HCEC 1CT (cell line): ENCODE measurements around the gene NCAPD3.

Source experiments
- DNase-seq: peaks from one replicate; pipeline ENCODE4 v3.0.0-alpha.2; 2017

Gene NCAPD3

GRCh38 chr11:134155946-134156865 is 67.6 kb downstream of the NCAPD3 start:
- DNase-seq = no peak

DNA sequence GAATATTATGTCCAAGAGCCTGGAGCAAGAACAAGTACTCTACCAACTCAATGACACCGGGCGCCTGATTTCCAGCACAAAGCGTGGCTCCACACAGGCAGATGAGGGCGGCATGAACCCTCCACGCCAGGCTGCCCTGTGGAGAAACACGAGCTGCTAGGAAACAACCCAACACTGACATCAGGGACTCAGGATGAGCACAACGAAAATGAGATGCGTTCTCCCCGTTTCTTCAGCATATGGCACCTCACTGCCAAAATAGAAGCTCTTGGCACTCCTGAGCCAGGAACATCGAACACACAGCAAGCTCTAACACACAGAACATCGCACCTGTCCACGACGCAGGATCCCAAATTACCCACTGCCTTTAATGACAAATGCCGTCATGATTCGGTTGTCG is 68.3 kb downstream of the NCAPD3 start:
- DNase-seq = no peak

GRCh38 chr11:134154441-134154840 is 69.3 kb downstream of the NCAPD3 start:
- no peak for DNase-seq

GRCh38 chr11:134153147-134153905 is 70.4 kb downstream of the NCAPD3 start:
- no peak for DNase-seq

DNA sequence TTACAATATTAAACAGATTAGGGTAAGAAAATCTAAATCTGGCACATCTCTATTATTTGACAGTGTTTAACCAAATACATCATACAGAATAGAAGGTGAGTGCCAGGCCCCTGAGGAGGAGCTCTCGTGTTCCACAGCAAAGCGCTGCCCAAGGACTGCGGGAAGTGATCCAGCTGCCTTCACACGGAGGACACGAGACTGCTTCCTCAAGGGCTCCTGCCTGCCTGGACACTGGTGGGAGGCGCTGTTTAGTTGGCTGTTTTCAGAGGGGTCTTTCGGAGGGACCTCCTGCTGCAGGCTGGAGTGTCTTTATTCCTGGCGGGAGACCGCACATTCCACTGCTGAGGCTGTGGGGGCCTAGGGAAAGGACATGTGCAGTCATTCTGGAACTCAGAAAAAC is 71.1 kb downstream of the NCAPD3 start:
- no peak for DNase-seq

DNA sequence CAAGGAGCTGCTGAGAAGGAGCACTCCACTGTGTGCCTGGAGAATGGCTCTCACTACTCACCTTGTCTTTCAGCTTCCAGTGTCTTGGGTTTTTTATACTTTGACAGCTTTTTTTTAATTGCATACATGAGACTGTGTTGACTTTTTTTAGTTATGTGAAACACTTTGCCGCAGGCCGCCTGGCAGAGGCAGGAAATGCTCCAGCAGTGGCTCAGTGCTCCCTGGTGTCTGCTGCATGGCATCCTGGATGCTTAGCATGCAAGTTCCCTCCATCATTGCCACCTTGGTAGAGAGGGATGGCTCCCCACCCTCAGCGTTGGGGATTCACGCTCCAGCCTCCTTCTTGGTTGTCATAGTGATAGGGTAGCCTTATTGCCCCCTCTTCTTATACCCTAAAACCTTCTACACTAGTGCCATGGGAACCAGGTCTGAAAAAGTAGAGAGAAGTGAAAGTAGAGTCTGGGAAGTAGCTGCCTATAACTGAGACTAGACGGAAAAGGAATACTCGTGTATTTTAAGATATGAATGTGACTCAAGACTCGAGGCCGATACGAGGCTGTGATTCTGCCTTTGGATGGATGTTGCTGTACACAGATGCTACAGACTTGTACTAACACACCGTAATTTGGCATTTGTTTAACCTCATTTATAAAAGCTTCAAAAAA is 72.6 kb downstream of the NCAPD3 start:
- no peak for DNase-seq

DNA sequence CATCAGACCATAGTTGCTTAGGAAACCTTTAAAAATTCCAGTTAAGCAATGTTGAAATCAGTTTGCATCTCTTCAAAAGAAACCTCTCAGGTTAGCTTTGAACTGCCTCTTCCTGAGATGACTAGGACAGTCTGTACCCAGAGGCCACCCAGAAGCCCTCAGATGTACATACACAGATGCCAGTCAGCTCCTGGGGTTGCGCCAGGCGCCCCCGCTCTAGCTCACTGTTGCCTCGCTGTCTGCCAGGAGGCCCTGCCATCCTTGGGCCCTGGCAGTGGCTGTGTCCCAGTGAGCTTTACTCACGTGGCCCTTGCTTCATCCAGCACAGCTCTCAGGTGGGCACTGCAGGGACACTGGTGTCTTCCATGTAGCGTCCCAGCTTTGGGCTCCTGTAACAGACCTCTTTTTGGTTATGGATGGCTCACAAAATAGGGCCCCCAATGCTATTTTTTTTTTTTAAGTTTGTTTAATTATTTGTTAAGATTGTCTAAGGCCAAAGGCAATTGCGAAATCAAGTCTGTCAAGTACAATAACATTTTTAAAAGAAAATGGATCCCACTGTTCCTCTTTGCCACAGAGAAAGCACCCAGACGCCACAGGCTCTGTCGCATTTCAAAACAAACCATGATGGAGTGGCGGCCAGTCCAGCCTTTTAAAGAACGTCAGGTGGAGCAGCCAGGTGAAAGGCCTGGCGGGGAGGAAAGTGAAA is 73.4 kb downstream of the NCAPD3 start:
- DNase-seq = no peak

- no peak for DNase-seq
These were observed 74.4 kb downstream of the NCAPD3 start for GRCh38 chr11:134149371-134149770.

DNA sequence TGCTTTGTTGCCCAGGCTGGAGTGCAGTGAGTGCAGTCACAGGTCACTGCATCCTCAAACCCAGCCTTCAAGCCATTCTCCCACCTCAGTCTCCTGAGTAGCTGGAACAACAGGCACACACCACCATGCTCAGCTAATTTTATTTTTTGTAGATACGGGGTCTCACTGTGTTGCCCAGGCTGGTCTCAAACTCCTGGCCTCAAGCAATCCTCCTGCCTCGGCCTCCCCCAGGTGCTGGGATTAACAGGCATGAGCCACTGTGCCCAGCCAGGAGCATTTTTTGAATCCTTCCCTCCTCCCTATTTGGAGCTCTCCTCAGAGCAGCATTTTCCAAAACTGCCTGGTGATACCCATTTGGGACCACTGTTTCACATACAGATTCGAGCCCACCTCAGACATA is 77.2 kb downstream of the NCAPD3 start:
- DNase-seq = no peak

DNA sequence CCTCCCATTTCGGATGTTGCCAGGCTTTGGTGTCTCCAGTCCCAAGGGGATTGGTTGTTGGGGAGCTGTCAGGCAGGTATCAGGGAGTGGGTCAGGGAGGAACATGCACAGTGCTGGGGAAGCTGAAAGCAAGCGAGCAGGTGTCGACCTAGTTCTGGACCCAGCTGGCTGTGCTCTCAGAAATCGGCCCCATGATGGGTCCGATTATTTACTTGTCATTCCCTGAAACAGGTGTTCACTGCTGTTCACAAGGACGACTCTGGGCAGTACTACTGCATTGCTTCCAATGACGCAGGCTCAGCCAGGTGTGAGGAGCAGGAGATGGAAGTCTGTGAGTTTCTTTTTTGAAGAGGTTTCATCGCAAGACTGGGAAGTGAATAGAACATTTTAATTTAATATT is 78.1 kb downstream of the NCAPD3 start:
- no peak for DNase-seq

GRCh38 chr11:134144744-134145143 is 79.0 kb downstream of the NCAPD3 start:
- no peak for DNase-seq

- DNase-seq = no peak
These were observed 80.0 kb downstream of the NCAPD3 start for GRCh38 chr11:134143801-134144200.

DNA sequence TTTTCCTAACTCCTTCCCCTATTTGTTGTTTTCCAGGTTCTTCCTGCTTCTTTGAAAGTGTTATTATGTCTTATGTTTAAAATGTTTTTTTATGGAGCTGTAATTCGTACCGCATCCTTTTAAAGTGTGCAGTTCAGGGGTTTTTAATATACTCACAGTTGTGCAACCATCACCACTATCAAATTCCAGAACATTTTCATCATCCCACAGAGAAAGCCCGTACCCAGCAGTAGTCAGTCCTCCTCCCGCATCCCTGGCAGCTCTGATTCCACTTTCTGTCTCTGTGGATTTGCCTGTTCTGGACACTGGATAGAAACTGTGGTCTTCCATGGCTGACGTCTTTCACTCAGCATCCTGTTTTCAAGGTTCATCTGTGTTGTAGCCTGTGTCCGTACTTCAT is 81.2 kb downstream of the NCAPD3 start:
- no peak for DNase-seq

- DNase-seq = no peak
These were observed 82.7 kb downstream of the NCAPD3 start for GRCh38 chr11:134140961-134141490.

DNA sequence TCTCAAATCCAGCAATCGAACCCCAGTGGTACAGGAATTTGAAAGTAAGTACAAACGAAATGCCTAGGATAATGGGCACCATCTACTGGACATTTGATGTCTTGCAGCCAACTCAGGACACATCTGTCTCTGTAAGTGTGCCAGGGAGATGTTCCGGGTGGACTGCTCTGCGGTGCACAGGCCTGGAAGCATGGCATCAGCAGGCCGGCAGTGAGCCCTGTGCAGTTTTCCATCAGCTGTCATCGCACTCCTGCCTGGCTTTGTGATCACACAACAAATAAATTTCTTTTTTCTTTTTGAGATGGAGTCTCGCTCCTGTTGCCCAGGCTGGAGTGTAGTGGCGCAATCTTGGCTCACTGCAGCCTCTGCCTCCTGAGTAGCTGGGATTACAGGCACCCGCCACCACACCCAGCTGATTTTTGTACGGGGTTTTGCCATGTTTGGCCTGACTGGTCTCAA is 83.9 kb downstream of the NCAPD3 start:
- peak; percentile 57 for DNase-seq

GRCh38 chr11:134139303-134139872 is 84.4 kb downstream of the NCAPD3 start:
- no peak for DNase-seq

DNA sequence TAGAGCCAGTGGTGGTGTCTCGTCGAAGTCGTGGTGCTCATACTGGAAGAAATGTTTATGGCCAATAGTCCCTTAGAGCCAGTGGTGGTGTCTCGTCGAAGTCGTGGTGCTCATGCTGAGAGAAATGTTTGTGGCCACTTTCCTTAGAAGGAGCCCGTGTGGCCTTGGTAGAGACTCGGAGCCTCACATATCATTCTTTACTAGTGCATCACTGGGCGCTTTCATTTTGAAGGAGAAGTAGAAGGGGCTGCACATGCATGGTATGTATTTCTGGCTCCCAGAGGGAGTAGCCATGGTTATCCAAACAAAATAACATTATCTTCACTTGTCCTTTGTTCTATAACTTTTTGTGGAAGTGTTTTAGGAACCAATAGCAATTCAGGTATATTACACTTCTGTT is 85.4 kb downstream of the NCAPD3 start:
- DNase-seq = no peak

- no peak for DNase-seq
These were observed 89.6 kb downstream of the NCAPD3 start for GRCh38 chr11:134134167-134134566.

DNA sequence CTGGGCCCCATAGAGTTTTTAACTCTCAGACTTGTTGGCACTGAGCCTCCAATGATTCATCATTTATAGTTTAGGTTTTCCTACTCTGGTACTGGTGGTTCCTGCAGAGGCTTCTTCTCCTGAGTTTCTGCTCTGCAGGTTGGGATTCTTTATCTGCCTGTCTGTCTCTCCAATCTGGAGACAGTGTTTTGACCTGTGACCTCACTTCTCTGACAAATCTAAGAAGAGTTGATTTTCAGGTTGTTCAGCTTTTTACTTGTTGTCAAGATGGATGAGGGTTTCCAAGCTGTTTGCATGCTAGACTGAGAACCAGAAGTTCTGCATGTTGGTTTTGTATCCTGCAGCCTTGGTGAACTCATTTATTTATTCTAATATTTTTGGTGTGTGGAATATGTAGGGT is 91.0 kb downstream of the NCAPD3 start:
- DNase-seq = no peak

- no peak for DNase-seq
These were observed 92.0 kb downstream of the NCAPD3 start for GRCh38 chr11:134131628-134132244.

GRCh38 chr11:134126217-134126822 is 97.4 kb downstream of the NCAPD3 start:
- peak; percentile 88 for DNase-seq
